ENCODE results near the gene INSR.
"Not testable (repeated sequence)": the region's sequence is repeated elsewhere in the genome, so short reads cannot be mapped to it uniquely, and the experiment has no call there.

The INSR gene

GRCh38 chr19:7224209-7224686 lies 70.0 kb downstream of the INSR start:
- no peak for DNase-seq (ENCODE audit: low read depth in 2 of 2)

GRCh38 chr19:7223429-7223828 lies 70.8 kb downstream of the INSR start:
- no peak for DNase-seq (ENCODE audit: low read depth in 2 of 2)

- no peak for DNase-seq (ENCODE audit: low read depth in 2 of 2)
These were observed 75.2 kb downstream of the INSR start for GRCh38 chr19:7219056-7219455.

- no peak for DNase-seq (ENCODE audit: low read depth in 2 of 2)
These were observed 76.4 kb downstream of the INSR start for GRCh38 chr19:7217861-7218260.

- peak in 1 of 2 donors; percentile 14 for DNase-seq (ENCODE audit: low read depth in 2 of 2)
These were observed 77.8 kb downstream of the INSR start for GRCh38 chr19:7216373-7216902.

- DNase-seq (ENCODE audit: low read depth in 2 of 2) = no peak
These were observed 79.0 kb downstream of the INSR start for GRCh38 chr19:7215176-7215575.

GRCh38 chr19:7214324-7215089 lies 79.7 kb downstream of the INSR start:
- DNase-seq (ENCODE audit: low read depth in 2 of 2) = no peak

- no peak for DNase-seq (ENCODE audit: low read depth in 2 of 2)
These were observed 80.4 kb downstream of the INSR start for GRCh38 chr19:7213628-7214323.

GRCh38 chr19:7211191-7211951 lies 82.8 kb downstream of the INSR start:
- DNase-seq (ENCODE audit: low read depth in 2 of 2) = no peak

GRCh38 chr19:7210359-7210758 lies 83.9 kb downstream of the INSR start:
- DNase-seq (ENCODE audit: low read depth in 2 of 2) = no peak

GRCh38 chr19:7209597-7210325 lies 84.5 kb downstream of the INSR start:
- DNase-seq (ENCODE audit: low read depth in 2 of 2) = not testable (repeated sequence)

GRCh38 chr19:7209036-7209435 lies 85.2 kb downstream of the INSR start:
- not testable (repeated sequence) for DNase-seq (ENCODE audit: low read depth in 2 of 2)

- DNase-seq (ENCODE audit: low read depth in 2 of 2) = no peak
These were observed 90.9 kb downstream of the INSR start for GRCh38 chr19:7203332-7203731.

- DNase-seq (ENCODE audit: low read depth in 2 of 2) = no peak
These were observed 91.3 kb downstream of the INSR start for GRCh38 chr19:7202888-7203287.

GRCh38 chr19:7200736-7201135 lies 93.5 kb downstream of the INSR start:
- DNase-seq (ENCODE audit: low read depth in 2 of 2) = no peak

- no peak for DNase-seq (ENCODE audit: low read depth in 2 of 2)
These were observed 94.3 kb downstream of the INSR start for GRCh38 chr19:7199613-7200533.

GRCh38 chr19:7197760-7198696 lies 96.2 kb downstream of the INSR start:
- peak; percentile 83 to 84 for DNase-seq (ENCODE audit: low read depth in 2 of 2)

GRCh38 chr19:7197119-7197759 lies 97.0 kb downstream of the INSR start:
- peak; percentile 78 to 89 for DNase-seq (ENCODE audit: low read depth in 2 of 2)

GRCh38 chr19:7196763-7197118 lies 97.5 kb downstream of the INSR start:
- no peak for DNase-seq (ENCODE audit: low read depth in 2 of 2)
